H9 (cell line): Measurements from ENCODE around the gene PPM1B. TPM values are rescaled to one million over a fixed set of nuclear protein-coding genes. Genes with fewer than 3 reads are reported as not detected.

Experiments
- DNase-seq: peaks from one replicate; pipeline ENCODE4 v3.0.0-alpha.2; 2017
- H2AFZ ChIP-seq: one replicate; pipeline ENCODE4 v1.6.1; 2013; ENCODE audit warnings: mild to moderate bottlenecking, low read length, control low read depth, moderate library complexity
- H2AK5ac ChIP-seq: 2 replicates; pipeline ENCODE4 v1.6.1; 2013; ENCODE audit warnings: low read length, control low read depth, mixed read lengths; ENCODE audit not compliant: insufficient read length
- H2BK120ac ChIP-seq: one replicate; pipeline ENCODE4 v1.6.1; 2013; ENCODE audit warnings: low read depth, mild to moderate bottlenecking, low read length, control low read depth, inconsistent platforms; ENCODE audit not compliant: poor library complexity, severe bottlenecking
- H2BK12ac ChIP-seq: 2 replicates; pipeline ENCODE4 v1.6.1; 2013; ENCODE audit warnings: low read length, control low read depth, mixed read lengths, low read depth; ENCODE audit not compliant: insufficient read length
- H2BK15ac ChIP-seq: 2 replicates; pipeline ENCODE4 v1.6.1; 2013; ENCODE audit warnings: low read depth, low read length, control low read depth
- H2BK20ac ChIP-seq: one replicate; pipeline ENCODE4 v1.6.1; 2013; ENCODE audit warnings: low read depth, mild to moderate bottlenecking, low read length, control low read depth, inconsistent platforms; ENCODE audit not compliant: poor library complexity, severe bottlenecking
- H2BK5ac ChIP-seq: 2 replicates; pipeline ENCODE4 v1.6.1; 2013; ENCODE audit warnings: low read length, control low read depth, mixed read lengths; ENCODE audit not compliant: insufficient read length
- H3K14ac ChIP-seq: 2 replicates; pipeline ENCODE4 v1.6.1; 2013; ENCODE audit warnings: low read length, control low read depth; ENCODE audit not compliant: insufficient read depth
- H3K18ac ChIP-seq: 2 replicates; pipeline ENCODE4 v1.6.1; 2013; ENCODE audit warnings: low read depth, mild to moderate bottlenecking, mixed read lengths, low read length, control low read depth; ENCODE audit not compliant: insufficient read length
- H3K23ac ChIP-seq: 2 replicates; pipeline ENCODE4 v1.6.1; 2013; ENCODE audit warnings: low read length, control low read depth, mixed read lengths, low read depth; ENCODE audit not compliant: insufficient read length
- H3K23me2 ChIP-seq: 2 replicates; pipeline ENCODE4 v1.6.1; 2013; ENCODE audit warnings: low read depth, mild to moderate bottlenecking, mixed read lengths, low read length, control low read depth; ENCODE audit not compliant: insufficient read length, poor library complexity, severe bottlenecking
- H3K27ac ChIP-seq: 2 replicates; pipeline ENCODE4 v1.5.1; 2013; ENCODE audit warnings: low read length, control low read depth, mixed read lengths, low read depth; ENCODE audit not compliant: insufficient read length
- H3K27me3 ChIP-seq: 2 replicates; pipeline ENCODE4 v1.6.1; 2013; ENCODE audit warnings: low read length, control low read depth, inconsistent platforms; ENCODE audit not compliant: insufficient read depth
- H3K4ac ChIP-seq: 2 replicates; pipeline ENCODE4 v1.6.1; 2013; ENCODE audit warnings: low read depth, mild to moderate bottlenecking, control low read depth, inconsistent platforms, low read length, moderate library complexity
- H3K4me1 ChIP-seq: 2 replicates; pipeline ENCODE4 v1.6.1; 2013; ENCODE audit warnings: low read length, control low read depth, inconsistent platforms; ENCODE audit not compliant: insufficient read depth
- H3K4me2 ChIP-seq: 2 replicates; pipeline ENCODE4 v1.6.1; 2013; ENCODE audit warnings: low read length, control low read depth, mixed read lengths; ENCODE audit not compliant: insufficient read length, insufficient read depth
- H3K56ac ChIP-seq: 2 replicates; pipeline ENCODE4 v1.6.1; 2013; ENCODE audit warnings: low read depth, mild to moderate bottlenecking, mixed read lengths, low read length, control low read depth; ENCODE audit not compliant: insufficient read length
- H3K79me1 ChIP-seq: 2 replicates; pipeline ENCODE4 v1.6.1; 2013; ENCODE audit warnings: low read depth, mild to moderate bottlenecking, moderate library complexity, low read length, control low read depth, inconsistent platforms; ENCODE audit not compliant: insufficient read depth, poor library complexity, severe bottlenecking
- H3K79me2 ChIP-seq: 2 replicates; pipeline ENCODE4 v1.6.1; 2013; ENCODE audit warnings: low read length, control low read depth, inconsistent platforms; ENCODE audit not compliant: insufficient read depth
- H3K9ac ChIP-seq: 2 replicates; pipeline ENCODE4 v1.6.1; 2013; ENCODE audit warnings: low read length, control low read depth, mixed read lengths; ENCODE audit not compliant: insufficient read length; ENCODE audit errors: extremely low read depth
- H3K9me3 ChIP-seq: one replicate; pipeline ENCODE4 v1.6.1; 2013; ENCODE audit warnings: low read depth, low read length, inconsistent platforms; ENCODE audit not compliant: control insufficient read depth
- H3T11ph ChIP-seq: one replicate; pipeline ENCODE4 v1.6.1; 2013; ENCODE audit warnings: mild to moderate bottlenecking, low read length, control low read depth, inconsistent platforms
- H4K20me1 ChIP-seq: one replicate; pipeline ENCODE4 v1.6.1; 2013; ENCODE audit not compliant: control insufficient read depth, insufficient read length, insufficient read depth
- H4K5ac ChIP-seq: 2 replicates; pipeline ENCODE4 v1.6.1; 2013; ENCODE audit warnings: low read depth, mild to moderate bottlenecking, mixed read lengths, low read length, control low read depth; ENCODE audit not compliant: insufficient read length
- H4K8ac ChIP-seq: replicated peaks from 2 replicates; pipeline ENCODE4 v1.6.1; 2013; ENCODE audit warnings: low read length, control low read depth, mixed read lengths, low read depth; ENCODE audit not compliant: insufficient read length
- H4K91ac ChIP-seq: 2 replicates; pipeline ENCODE4 v1.6.1; 2013; ENCODE audit warnings: low read depth, mild to moderate bottlenecking, moderate library complexity, mixed read lengths, low read length, control low read depth; ENCODE audit not compliant: insufficient read length
- H3K27ac Mint-ChIP-seq, 3 experiments: 2 replicates in 2 of 3; 3 replicates in 1 of 3; pipeline ENCODE4 v1.8.0; 2020 to 2021; ENCODE audit warnings: mixed read lengths in 3 of 3, mild to moderate bottlenecking in 1 of 3, moderate library complexity in 1 of 3
- H3K27me3 Mint-ChIP-seq: 2 replicates; pipeline ENCODE4 v1.8.0; 2021; ENCODE audit warnings: low read depth, mild to moderate bottlenecking, moderate library complexity, mixed read lengths
- H3K36me3 Mint-ChIP-seq, 3 experiments: 2 replicates in 2 of 3; 3 replicates in 1 of 3; pipeline ENCODE4 v1.8.0; 2020 to 2021; ENCODE audit warnings: low read depth in 3 of 3, mixed read lengths in 3 of 3; ENCODE audit not compliant: insufficient read depth in 1 of 3
- H3K4me1 Mint-ChIP-seq, 2 experiments: 2 replicates each; pipeline ENCODE4 v1.8.0; 2020; ENCODE audit warnings: mixed read lengths in 2 of 2
- H3K4me3 Mint-ChIP-seq, 2 experiments: 2 replicates in 1 of 2; 3 replicates in 1 of 2; pipeline ENCODE4 v1.8.0; 2020 to 2021; ENCODE audit warnings: mild to moderate bottlenecking in 2 of 2, mixed read lengths in 2 of 2, moderate library complexity in 1 of 2
- H3K9me3 Mint-ChIP-seq, 2 experiments: 2 replicates in 1 of 2; 3 replicates in 1 of 2; pipeline ENCODE4 v1.8.0; 2020; ENCODE audit warnings: mild to moderate bottlenecking in 2 of 2, mixed read lengths in 2 of 2, moderate library complexity in 1 of 2
- CTCF ChIP-seq: fragments of 200-600 bp; sonication (generic); conservative IDR thresholded peaks from 3 replicates; pipeline ENCODE4 v1.8.0; 2021; ENCODE audit warnings: antibody characterized with exemption, mild to moderate bottlenecking
- WGBS: extraction: QIAGEN DNeasy Blood & Tissue Kit; methylation state at CpG from one replicate; pipeline ENCODE4 v1.1.7; 2013; ENCODE audit warnings: missing lambda C conversion rate, low lambda C conversion rate, mixed read lengths; ENCODE audit not compliant: insufficient read length; ENCODE audit errors: extremely low coverage; 5-methylcytosine and 5-hydroxymethylcytosine counted together
- total RNA-seq: library from RNA; stranded (reverse); gene quantifications from 2 replicates; pipeline ENCODE4 v1.2.1, GENCODE V29; 2021

The PPM1B gene
- total RNA-seq, 1 experiment from 2014 or later, result 156 TPM

GRCh38 chr2:44167311-44167907 lies 1.3 kb upstream of the PPM1B start:
- Histone ChIP-seq H4K5ac (no peak overlapping the region), H3K14ac (no peak overlapping the region), H4K8ac (no peak overlapping the region), H3K9ac (peak overlapping the region; percentile 1), H3K18ac (peak overlapping the region; percentile 67), H3K79me2 (peaks cover 31% of the 10 kb centered on the region), H2BK15ac (no peak overlapping the region), H2BK20ac (no peak overlapping the region), H4K20me1 (no peaks in the 10 kb centered on the region), H3K79me1 (no peaks in the 10 kb centered on the region), H3K56ac (no peak overlapping the region), H3K4me1 (peaks cover 3% of the 10 kb centered on the region; the same call in 1 of the 2 replicates), H3K4me2 (peak overlapping the region; percentile 70), H3K27me3 (no peaks in the 10 kb centered on the region), H2BK5ac (no peak overlapping the region), H3K4ac (no peak overlapping the region), H4K91ac (no peak overlapping the region), H3K27ac (peak overlapping the region; percentile 93), H2AFZ (no peak overlapping the region), H3K23ac (no peak overlapping the region), H2BK120ac (no peak overlapping the region), H3K23me2 (peaks cover 4% of the 10 kb centered on the region), H2BK12ac (no peak overlapping the region), H3K9me3 (no peaks in the 10 kb centered on the region), H2AK5ac (no peak overlapping the region), H3T11ph (no peak overlapping the region)
- H3K27ac Mint-ChIP-seq, result peak overlapping the region; percentile 97 to 99 (median 98)
- H3K4me3 Mint-ChIP-seq, result peak overlapping the region; percentile 77 to 96
- DNase-seq, result no peak
- H3K36me3 Mint-ChIP-seq, result peaks cover 25 to 51% (median 31%) of the 10 kb centered on the region in 3 experiments
- no peaks in the 10 kb centered on the region for H3K27me3 Mint-ChIP-seq
- peaks cover 23 to 36% of the 10 kb centered on the region in 2 experiments for H3K9me3 Mint-ChIP-seq
- no peak for TF ChIP-seq CTCF
- peaks cover 20 to 25% of the 10 kb centered on the region in 2 experiments for H3K4me1 Mint-ChIP-seq
- WGBS, result no CpG with 5 or more reads among the region's 18 CpGs
